ENCODE results near the gene FBLN2. TPM values are rescaled to one million over a fixed set of nuclear protein-coding genes. Genes with fewer than 3 reads are reported as not detected.

The FBLN2 gene
- total and polyA plus RNA-seq, 7 donors: 12.8 to 59.4 (median 24.9) TPM

DNA sequence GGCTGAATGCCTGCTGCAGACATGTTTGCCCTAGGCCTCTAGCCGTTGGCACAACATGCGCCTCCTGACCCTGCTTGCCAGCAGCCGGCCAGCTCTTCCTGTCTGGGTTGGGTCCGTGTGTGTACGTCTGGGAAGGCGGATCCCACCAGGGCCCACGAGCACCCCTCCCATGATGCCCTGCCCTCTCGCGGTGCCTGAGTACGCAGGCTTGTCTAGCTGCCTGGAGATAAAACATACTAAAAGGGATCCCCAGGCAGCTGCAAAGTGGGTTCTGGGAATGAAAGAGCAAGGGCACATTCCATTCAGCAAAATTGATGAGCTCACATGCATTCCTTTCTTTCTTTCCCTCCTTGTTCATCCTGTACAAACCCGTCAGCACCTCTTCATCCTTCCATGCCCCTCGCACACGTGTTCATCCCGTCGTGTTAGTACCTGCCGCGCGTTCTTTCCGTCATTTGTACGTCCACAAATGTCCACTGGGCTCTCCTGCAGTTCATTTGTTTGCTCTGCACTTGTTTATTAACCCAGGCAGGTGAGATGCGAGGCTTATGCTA, 74.3 kb downstream of the FBLN2 start:
- H3K36me3 ChIP-seq (ENCODE audit: insufficient read depth in 1 of 2, low read depth in 1 of 2): no peaks in the 10 kb centered on the region
- 52 to 68% (median 54%) methylated on average over 21 of the region's 21 CpGs for WGBS, 3 donors
- intact Hi-C loops (cut with DNase I): no loop called here
- no peak overlapping the region for H3K4me3 ChIP-seq
- no peaks in the 10 kb centered on the region for H3K27me3 ChIP-seq (ENCODE audit: insufficient read depth in 3 of 3, low read length in 2 of 3)
- no peaks in the 10 kb centered on the region for H3K9me3 ChIP-seq
- DNase-seq: no peak
- no peak for ATAC-seq
- no peaks in the 10 kb centered on the region for H3K4me1 ChIP-seq
- TF ChIP-seq, protein P1, sequence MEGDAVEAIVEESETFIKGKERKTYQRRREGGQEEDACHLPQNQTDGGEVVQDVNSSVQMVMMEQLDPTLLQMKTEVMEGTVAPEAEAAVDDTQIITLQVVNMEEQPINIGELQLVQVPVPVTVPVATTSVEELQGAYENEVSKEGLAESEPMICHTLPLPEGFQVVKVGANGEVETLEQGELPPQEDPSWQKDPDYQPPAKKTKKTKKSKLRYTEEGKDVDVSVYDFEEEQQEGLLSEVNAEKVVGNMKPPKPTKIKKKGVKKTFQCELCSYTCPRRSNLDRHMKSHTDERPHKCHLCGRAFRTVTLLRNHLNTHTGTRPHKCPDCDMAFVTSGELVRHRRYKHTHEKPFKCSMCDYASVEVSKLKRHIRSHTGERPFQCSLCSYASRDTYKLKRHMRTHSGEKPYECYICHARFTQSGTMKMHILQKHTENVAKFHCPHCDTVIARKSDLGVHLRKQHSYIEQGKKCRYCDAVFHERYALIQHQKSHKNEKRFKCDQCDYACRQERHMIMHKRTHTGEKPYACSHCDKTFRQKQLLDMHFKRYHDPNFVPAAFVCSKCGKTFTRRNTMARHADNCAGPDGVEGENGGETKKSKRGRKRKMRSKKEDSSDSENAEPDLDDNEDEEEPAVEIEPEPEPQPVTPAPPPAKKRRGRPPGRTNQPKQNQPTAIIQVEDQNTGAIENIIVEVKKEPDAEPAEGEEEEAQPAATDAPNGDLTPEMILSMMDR (IDR thresholded peaks at IDR 0.05): no peak
- no peak overlapping the region for H3K27ac ChIP-seq

DNA sequence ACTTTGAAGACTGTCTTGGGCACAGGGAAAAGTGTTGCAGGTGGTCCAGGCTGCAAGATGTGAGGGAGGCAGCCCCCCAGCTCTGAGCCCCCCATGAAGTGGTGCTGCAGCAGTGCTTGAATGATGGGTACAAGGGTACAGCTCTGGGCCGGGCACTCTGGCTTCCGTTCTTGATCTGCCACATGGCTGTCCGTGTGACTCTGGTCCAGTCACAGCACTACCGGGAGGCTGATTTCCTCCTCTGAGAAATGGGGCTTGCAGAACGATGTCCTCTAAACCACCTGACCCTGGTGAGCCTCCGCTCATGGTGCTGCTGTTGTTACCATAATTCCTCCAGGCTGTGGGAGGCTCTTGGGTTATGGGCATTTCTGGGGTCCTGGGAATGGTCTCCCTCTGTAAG, 75.1 kb downstream of the FBLN2 start:
- 87 to 92% (median 88%) methylated on average over 6 of the region's 6 CpGs for WGBS, 3 donors
- H3K27me3 ChIP-seq (ENCODE audit: insufficient read depth in 3 of 3, low read length in 2 of 3): no peaks in the 10 kb centered on the region
- H3K36me3 ChIP-seq (ENCODE audit: insufficient read depth in 1 of 2, low read depth in 1 of 2): no peaks in the 10 kb centered on the region
- DNase-seq (no peak), ATAC-seq (no peak)
- H3K27ac ChIP-seq: no peak overlapping the region
- H3K4me1 ChIP-seq: no peaks in the 10 kb centered on the region
- H3K4me3 ChIP-seq: no peak overlapping the region
- H3K9me3 ChIP-seq: no peaks in the 10 kb centered on the region
- intact Hi-C loops (cut with DNase I): no loop called here
- TF ChIP-seq, protein P1 (IDR thresholded peaks at IDR 0.05): no peak

DNA sequence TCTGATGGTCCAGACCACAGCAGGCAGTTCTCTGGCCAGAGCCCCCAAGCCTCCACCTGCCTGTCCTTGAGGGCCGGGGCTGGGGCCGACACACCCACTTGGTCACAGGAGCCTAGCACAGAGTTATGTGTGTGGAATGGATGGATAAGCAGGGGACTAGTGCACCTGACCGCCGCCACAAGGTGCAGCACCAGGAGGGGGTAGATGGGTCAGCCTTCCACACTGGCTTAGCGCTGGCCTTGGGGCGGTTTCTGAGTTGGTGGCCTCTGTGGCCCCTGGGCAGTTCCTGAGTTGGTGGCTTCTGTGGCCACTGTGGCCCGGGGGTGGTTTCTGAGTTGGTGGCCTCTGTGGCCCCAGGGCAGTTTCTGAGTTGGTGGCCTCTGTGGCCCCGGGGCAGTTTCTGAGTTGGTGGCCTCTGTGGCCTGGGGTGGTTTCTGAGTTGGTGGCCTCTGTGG, 75.8 kb downstream of the FBLN2 start:
- WGBS, 3 donors: 95 to 100% (median 96%) methylated on average over 8 of the region's 8 CpGs

DNA sequence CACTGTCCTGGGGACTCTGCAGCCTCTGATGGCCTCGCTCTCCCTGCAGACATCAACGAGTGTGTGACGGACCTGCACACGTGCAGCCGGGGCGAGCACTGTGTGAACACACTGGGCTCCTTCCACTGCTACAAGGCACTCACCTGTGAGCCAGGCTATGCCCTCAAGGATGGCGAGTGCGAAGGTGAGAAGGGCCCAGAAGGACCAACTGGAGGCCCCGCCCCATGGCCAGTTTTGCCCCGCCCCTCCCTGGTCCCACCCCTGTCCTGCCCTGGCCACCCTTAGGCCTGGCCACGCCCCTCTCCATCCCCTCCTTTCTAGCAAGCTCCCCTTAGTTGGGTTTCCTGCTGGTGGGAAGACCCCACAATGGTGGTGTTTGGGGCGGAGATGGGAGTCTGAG, 77.5 kb downstream of the FBLN2 start:
- Histone ChIP-seq H3K36me3 (ENCODE audit: insufficient read depth in 1 of 2, low read depth in 1 of 2) (no peaks in the 10 kb centered on the region), H3K27ac (no peak overlapping the region), H3K4me1 (no peaks in the 10 kb centered on the region), H3K27me3 (ENCODE audit: insufficient read depth in 3 of 3, low read length in 2 of 3) (no peaks in the 10 kb centered on the region), H3K9me3 (no peaks in the 10 kb centered on the region), H3K4me3 (no peak overlapping the region)
- WGBS, 3 donors: 94 to 96% (median 95%) methylated on average over 12 of the region's 12 CpGs
- no peak for ATAC-seq
- TF ChIP-seq, protein P1 (IDR thresholded peaks at IDR 0.05): no peak
- no peak for DNase-seq
- intact Hi-C loops (cut with DNase I): no loop called here

More for the DNA sequence above, 75.8 kb downstream of the FBLN2 start:
- Histone ChIP-seq H3K4me3 (no peak overlapping the region), H3K4me1 (no peaks in the 10 kb centered on the region), H3K36me3 (ENCODE audit: insufficient read depth in 1 of 2, low read depth in 1 of 2) (no peaks in the 10 kb centered on the region), H3K9me3 (no peaks in the 10 kb centered on the region), H3K27me3 (ENCODE audit: insufficient read depth in 3 of 3, low read length in 2 of 3) (no peaks in the 10 kb centered on the region), H3K27ac (no peak overlapping the region)
- TF ChIP-seq, protein P1 (IDR thresholded peaks at IDR 0.05): no peak
- DNase-seq (no peak), ATAC-seq (no peak)
- intact Hi-C loops (cut with DNase I): no loop called here

DNA sequence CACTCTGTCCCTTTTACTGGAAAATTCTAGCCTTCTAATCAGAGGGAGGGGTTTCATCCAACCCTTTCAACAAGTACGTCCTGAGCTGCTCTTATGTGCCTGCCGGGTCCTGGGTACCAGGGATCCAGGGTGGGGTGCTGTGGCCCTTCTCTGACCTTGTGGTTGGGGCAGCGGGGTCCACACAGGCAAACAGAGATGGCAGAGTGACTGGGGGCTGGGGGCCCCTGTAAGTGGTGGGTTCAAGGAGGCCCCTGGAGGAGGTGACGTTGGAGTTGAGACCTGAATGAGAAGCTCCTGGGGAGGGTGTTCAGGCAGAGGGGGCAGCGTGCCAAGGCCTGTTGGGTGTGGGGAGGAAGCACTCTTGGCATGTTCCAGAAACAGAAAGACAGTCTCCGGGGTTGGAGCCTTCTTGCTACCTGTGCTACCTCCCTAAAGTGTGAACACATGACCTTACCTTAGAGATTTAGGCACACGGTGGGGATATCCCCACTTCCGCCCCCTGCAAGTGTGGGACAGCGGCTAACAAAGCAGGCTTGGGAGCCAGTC, 78.1 kb downstream of the FBLN2 start:
- H3K27ac ChIP-seq: no peak overlapping the region
- H3K36me3 ChIP-seq (ENCODE audit: insufficient read depth in 1 of 2, low read depth in 1 of 2): no peaks in the 10 kb centered on the region
- no peaks in the 10 kb centered on the region for H3K4me1 ChIP-seq
- TF ChIP-seq, protein P1 (IDR thresholded peaks at IDR 0.05): no peak
- DNase-seq: no peak
- H3K9me3 ChIP-seq: no peaks in the 10 kb centered on the region
- no peaks in the 10 kb centered on the region for H3K27me3 ChIP-seq (ENCODE audit: insufficient read depth in 3 of 3, low read length in 2 of 3)
- no peak overlapping the region for H3K4me3 ChIP-seq
- 79 to 84% (median 82%) methylated on average over 9 of the region's 9 CpGs for WGBS, 3 donors
- ATAC-seq: no peak
- intact Hi-C loops (cut with DNase I): no loop called here
